22Rv1 (cell line): ENCODE data around the gene CFAP73.

Experiments
- CTCF ChIP-seq: fragments of 450-650 bp; IDR thresholded peaks from 2 replicates; pipeline ENCODE4 v1.5.1; 2017; ENCODE audit warnings: mild to moderate bottlenecking
- ZFX ChIP-seq: fragments of 450-650 bp; IDR thresholded peaks from 2 replicates; pipeline ENCODE4 v1.6.1; 2017; ENCODE audit warnings: antibody characterized with exemption, borderline replicate concordance

DNA sequence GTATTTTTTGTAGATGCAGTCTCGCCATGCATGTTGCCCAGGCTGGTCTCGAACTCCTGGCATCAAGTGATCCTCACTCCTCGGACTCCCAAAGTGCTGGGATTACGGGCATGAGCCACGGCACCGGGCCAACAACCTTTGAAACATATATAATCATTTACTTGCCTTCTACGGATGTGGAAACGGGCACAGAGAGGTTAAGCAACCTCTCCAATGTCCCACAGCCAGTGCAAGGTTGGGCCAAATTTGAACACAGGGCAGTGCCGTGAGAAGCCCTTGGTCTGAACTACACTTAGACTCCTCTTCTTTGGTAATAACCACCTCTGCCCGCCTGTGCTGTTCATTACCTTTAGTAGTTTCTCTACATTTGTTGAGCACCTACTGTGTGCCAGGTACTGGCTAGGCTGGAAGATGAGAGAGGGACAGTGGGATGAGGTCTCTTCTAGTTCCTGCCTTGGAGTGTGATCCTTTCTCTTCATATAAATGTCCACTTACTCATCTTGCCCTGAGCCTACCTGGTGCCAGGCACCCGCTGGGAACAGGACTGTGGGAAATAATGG lies 33.6 kb downstream of the CFAP73 start:
- TF ChIP-seq CTCF (no peak), ZFX (no peak)
